Measurements from ENCODE around the gene MROH9.
"Not testable (repeated sequence)": the region's sequence is repeated elsewhere in the genome, so short reads cannot be mapped to it uniquely, and the experiment has no call there.

Gene MROH9
- total RNA-seq, result 0 reads per million in 2 donors

GRCh38 chr1:170935231-170935630 is at the start of gene MROH9:
Gene MROH9 (plus strand): TSS chr1:170935534. CDS start chr1:170945557, 10,023 bp downstream.
- no peak for DNase-seq

GRCh38 chr1:170885551-170885950 is 49.8 kb upstream of the MROH9 start:
- DNase-seq, result no peak

- no peak for DNase-seq
These were observed 48.9 kb upstream of the MROH9 start for GRCh38 chr1:170886460-170886859.

GRCh38 chr1:170887726-170888125 is 47.6 kb upstream of the MROH9 start:
- no peak for DNase-seq

GRCh38 chr1:170891872-170892271 is 43.5 kb upstream of the MROH9 start:
- DNase-seq, result no peak

GRCh38 chr1:170893655-170894297 is 41.6 kb upstream of the MROH9 start:
- DNase-seq, result no peak

- no peak for DNase-seq
These were observed 31.4 kb upstream of the MROH9 start for GRCh38 chr1:170903961-170904360.

GRCh38 chr1:170908942-170909341 is 26.4 kb upstream of the MROH9 start:
- DNase-seq, result no peak

GRCh38 chr1:170910273-170910672 is 25.1 kb upstream of the MROH9 start:
- no peak for DNase-seq

- DNase-seq, result no peak
These were observed 18.0 kb upstream of the MROH9 start for GRCh38 chr1:170917373-170917772.

- not testable (repeated sequence) for DNase-seq
These were observed 10.7 kb upstream of the MROH9 start for GRCh38 chr1:170924656-170925055.

- DNase-seq, result no peak
These were observed 7.1 kb upstream of the MROH9 start for GRCh38 chr1:170927955-170928840.

- DNase-seq, result no peak
These were observed 5.9 kb upstream of the MROH9 start for GRCh38 chr1:170929412-170929834.

GRCh38 chr1:170929835-170930554 is 5.3 kb upstream of the MROH9 start:
- no peak for DNase-seq

- DNase-seq, result no peak
These were observed 3.7 kb upstream of the MROH9 start for GRCh38 chr1:170931650-170932049.

GRCh38 chr1:170932236-170932635 is 3.1 kb upstream of the MROH9 start:
- DNase-seq, result no peak

GRCh38 chr1:170938281-170938680 is 2.9 kb downstream of the MROH9 start:
- DNase-seq, result no peak

GRCh38 chr1:170939476-170939875 is 4.1 kb downstream of the MROH9 start:
- no peak for DNase-seq

- DNase-seq, result not testable (repeated sequence)
These were observed 16.4 kb downstream of the MROH9 start for GRCh38 chr1:170951744-170952143.

GRCh38 chr1:170959385-170959784 is 24.1 kb downstream of the MROH9 start:
- no peak for DNase-seq

- no peak for DNase-seq
These were observed 29.2 kb downstream of the MROH9 start for GRCh38 chr1:170964506-170964905.

GRCh38 chr1:170967042-170967910 is 31.9 kb downstream of the MROH9 start:
- DNase-seq, result no peak

Measured in T-helper 9 cell (primary cell).